Body of pancreas (tissue), 4 donors: ENCODE data around the gene PES1. TPM values are rescaled to one million over a fixed set of nuclear protein-coding genes. Genes with fewer than 3 reads are reported as not detected.

ENCODE experiments used
- ATAC-seq: fragments of 150-250 bp; one replicate; pipeline ENCODE4 v1.9.1; 2016
- DNase-seq, 4 donors: peaks; one replicate each; pipeline ENCODE4 v3.0.0-alpha.2; 2019
- H3K27ac ChIP-seq, 4 donors: fragments of 200-600 bp; sonication (generic); 1 replicate in 3 of 4; 2 replicates in 1 of 4; pipeline versions ENCODE4 v1.5.1 to v1.6.1; 2016 to 2019; ENCODE audit warnings: mild to moderate bottlenecking in 1 of 4, mixed read lengths in 1 of 4, moderate library complexity in 1 of 4
- H3K27me3 ChIP-seq, 2 donors: fragments of 200-600 bp; sonication (generic); one replicate each; pipeline ENCODE4 v1.6.0; 2016; ENCODE audit warnings: mild to moderate bottlenecking in 1 of 2
- H3K36me3 ChIP-seq, 2 donors: fragments of 200-600 bp; sonication (generic); replicated peaks in 1 of 2; 2 replicates each; pipeline ENCODE4 v1.5.1; 2016; ENCODE audit warnings: low read depth in 2 of 2; ENCODE audit not compliant: insufficient read depth in 1 of 2
- H3K4me1 ChIP-seq: fragments of 200-600 bp; sonication (generic); one replicate; pipeline ENCODE4 v1.6.0; 2016
- H3K4me3 ChIP-seq, 2 donors: fragments of 200-600 bp; sonication (generic); 1 replicate in 1 of 2; 2 replicates in 1 of 2; pipeline ENCODE4 v1.5.1; 2016 to 2019
- H3K9me3 ChIP-seq, 3 donors: fragments of 200-600 bp; sonication (generic); 1 replicate in 2 of 3; 2 replicates in 1 of 3; pipeline ENCODE4 v1.5.1; 2016
- POLR2A ChIP-seq, 3 donors: fragments of 450-650 bp; IDR thresholded peaks; one replicate each; pipeline ENCODE4 v1.6.1; 2016; ENCODE audit warnings: antibody characterized with exemption in 3 of 3, mild to moderate bottlenecking in 2 of 3
- WGBS, 2 donors: methylation state at CpG; one replicate each; pipeline ENCODE4 v1.1.5; 2017; 5-methylcytosine and 5-hydroxymethylcytosine counted together
- intact Hi-C: fragments of 100-400 bp; cut with DNase I; formaldehyde crosslinking; loops from one replicate; pipeline ENCODE4 v1.15.1; 2023
- total RNA-seq, 2 donors: library from RNA; depleted of rRNA; stranded (reverse); fragments of >200 nt; gene quantifications; one replicate each; pipeline ENCODE4 v1.1.0, GENCODE V29; 2016
- TF ChIP-seq, protein P1 (sequence below), 7 experiments: fragments of 450-650 bp in 4 of 7; fragments of 200-600 bp in 3 of 7; sonication (generic) in 3 of 7; IDR thresholded peaks; one replicate each; pipeline ENCODE4 v1.5.1; 2016 to 2019; ENCODE audit warnings: antibody characterized with exemption in 7 of 7

Gene PES1
- total RNA-seq, 2 donors from 2014 or later: 45.5 to 50.1 TPM

DNA sequence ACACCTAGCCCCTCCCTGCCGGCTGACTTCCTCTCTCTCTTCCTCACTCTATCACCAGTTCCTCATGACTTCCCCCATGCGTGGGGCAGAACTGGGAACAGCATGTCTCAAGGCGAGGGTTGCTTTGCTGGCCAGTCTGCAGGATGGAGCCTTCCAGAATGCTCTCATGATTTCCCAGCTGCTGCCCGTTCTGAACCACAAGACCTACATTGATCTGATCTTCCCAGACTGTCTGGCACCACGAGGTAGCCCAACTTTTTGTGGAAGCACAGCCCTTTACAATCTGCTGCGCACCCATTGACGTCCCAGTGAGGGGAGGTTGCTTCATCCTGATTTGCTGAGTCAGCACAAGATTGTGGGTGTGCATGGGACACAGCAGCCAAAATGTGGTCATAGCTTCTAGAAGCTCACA, 23.8 kb upstream of the PES1 start:
- H3K9me3 ChIP-seq: no peaks in the 10 kb centered on the region
- no peaks in the 10 kb centered on the region for H3K36me3 ChIP-seq
- ATAC-seq (no peak), DNase-seq (peak in 1 of 4 donors; percentile 63)
- H3K27me3 ChIP-seq: no peaks in the 10 kb centered on the region
- WGBS, 2 donors: 74 to 86% methylated on average over 4 to 7 of the region's 7 CpGs
- intact Hi-C loops: no loop called here
- no peak overlapping the region for H3K4me3 ChIP-seq
- no peaks in the 10 kb centered on the region for H3K4me1 ChIP-seq
- TF ChIP-seq, protein P1, sequence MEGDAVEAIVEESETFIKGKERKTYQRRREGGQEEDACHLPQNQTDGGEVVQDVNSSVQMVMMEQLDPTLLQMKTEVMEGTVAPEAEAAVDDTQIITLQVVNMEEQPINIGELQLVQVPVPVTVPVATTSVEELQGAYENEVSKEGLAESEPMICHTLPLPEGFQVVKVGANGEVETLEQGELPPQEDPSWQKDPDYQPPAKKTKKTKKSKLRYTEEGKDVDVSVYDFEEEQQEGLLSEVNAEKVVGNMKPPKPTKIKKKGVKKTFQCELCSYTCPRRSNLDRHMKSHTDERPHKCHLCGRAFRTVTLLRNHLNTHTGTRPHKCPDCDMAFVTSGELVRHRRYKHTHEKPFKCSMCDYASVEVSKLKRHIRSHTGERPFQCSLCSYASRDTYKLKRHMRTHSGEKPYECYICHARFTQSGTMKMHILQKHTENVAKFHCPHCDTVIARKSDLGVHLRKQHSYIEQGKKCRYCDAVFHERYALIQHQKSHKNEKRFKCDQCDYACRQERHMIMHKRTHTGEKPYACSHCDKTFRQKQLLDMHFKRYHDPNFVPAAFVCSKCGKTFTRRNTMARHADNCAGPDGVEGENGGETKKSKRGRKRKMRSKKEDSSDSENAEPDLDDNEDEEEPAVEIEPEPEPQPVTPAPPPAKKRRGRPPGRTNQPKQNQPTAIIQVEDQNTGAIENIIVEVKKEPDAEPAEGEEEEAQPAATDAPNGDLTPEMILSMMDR (IDR thresholded peaks at IDR 0.05): no peak
- no peak for TF ChIP-seq POLR2A (IDR thresholded peaks at IDR 0.05)
- no peak overlapping the region for H3K27ac ChIP-seq

DNA sequence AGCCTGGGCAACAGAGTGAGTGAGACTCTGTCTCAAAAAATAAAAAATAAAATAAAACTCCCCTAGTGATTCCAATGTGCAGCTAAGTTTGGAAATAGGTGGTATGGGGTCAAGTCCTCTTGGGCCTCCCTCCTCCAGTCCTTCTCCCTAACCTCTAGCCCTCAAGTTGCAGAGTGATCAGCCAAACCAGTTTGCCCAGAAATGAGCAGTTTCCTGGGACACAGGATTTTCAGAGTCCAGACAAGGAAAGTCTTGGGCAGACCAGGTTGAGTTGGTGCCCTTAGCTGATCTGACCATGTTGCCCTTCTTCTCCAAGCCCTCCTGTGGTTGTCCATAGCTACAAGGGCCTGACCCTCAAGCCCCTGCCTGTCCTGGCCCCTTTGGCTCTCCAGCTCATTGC, 23.2 kb upstream of the PES1 start:
- H3K36me3 ChIP-seq: no peaks in the 10 kb centered on the region
- H3K27me3 ChIP-seq: no peaks in the 10 kb centered on the region
- intact Hi-C loops: no loop called here
- no peak for TF ChIP-seq POLR2A (IDR thresholded peaks at IDR 0.05)
- TF ChIP-seq, protein P1 (IDR thresholded peaks at IDR 0.05): no peak
- no peak overlapping the region for H3K27ac ChIP-seq
- no peaks in the 10 kb centered on the region for H3K4me1 ChIP-seq
- DNase-seq (no peak), ATAC-seq (no peak)
- H3K9me3 ChIP-seq: no peaks in the 10 kb centered on the region
- H3K4me3 ChIP-seq: no peak overlapping the region

DNA sequence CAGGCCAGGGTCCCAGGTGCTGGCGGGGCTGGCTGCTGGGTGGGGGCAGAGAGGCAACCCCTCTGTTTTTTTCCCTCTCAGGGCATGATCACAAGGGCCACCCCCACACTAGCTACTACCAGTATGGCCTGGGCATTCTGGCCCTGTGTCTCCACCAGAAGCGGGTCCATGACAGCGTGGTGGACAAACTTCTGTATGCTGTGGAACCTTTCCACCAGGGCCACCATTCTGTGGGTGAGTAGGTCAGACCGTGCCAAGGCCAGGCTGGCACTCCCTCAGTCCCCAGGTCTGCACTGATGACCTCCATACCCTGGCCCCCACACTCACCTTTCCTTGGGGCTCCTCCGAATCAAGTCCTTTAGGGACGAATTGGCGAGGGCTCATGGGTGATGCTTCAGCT, 22.6 kb upstream of the PES1 start:
- WGBS, 2 donors: 90 to 95% methylated on average over 7 of the region's 7 CpGs
- no peak overlapping the region for H3K4me3 ChIP-seq
- TF ChIP-seq, protein P1 (IDR thresholded peaks at IDR 0.05): no peak
- no peak for TF ChIP-seq POLR2A (IDR thresholded peaks at IDR 0.05)
- no peaks in the 10 kb centered on the region for H3K27me3 ChIP-seq
- no peak overlapping the region for H3K27ac ChIP-seq
- DNase-seq (no peak), ATAC-seq (no peak)
- H3K4me1 ChIP-seq: no peaks in the 10 kb centered on the region
- intact Hi-C loops: no loop called here
- no peaks in the 10 kb centered on the region for H3K9me3 ChIP-seq
- no peaks in the 10 kb centered on the region for H3K36me3 ChIP-seq

DNA sequence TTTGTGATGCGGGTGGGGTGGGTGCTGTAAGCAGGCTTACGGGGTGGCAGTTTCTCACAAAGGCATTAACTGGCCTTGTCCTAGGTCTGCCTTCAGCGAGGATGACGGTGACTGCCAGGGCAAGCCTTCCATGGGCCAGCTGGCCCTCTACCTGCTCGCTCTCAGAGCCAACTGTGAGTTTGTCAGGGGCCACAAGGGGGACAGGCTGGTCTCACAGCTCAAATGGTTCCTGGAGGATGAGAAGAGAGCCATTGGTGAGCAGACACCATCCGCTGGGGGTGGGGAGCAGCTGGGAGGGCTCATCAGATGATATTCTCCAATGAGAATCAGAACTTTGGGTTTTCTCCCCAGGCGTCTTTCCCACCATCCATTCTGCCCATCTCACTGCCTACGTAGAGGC, 21.1 kb upstream of the PES1 start:
- Histone ChIP-seq H3K9me3 (no peaks in the 10 kb centered on the region), H3K4me3 (no peak overlapping the region), H3K4me1 (peaks cover 3% of the 10 kb centered on the region), H3K27me3 (no peaks in the 10 kb centered on the region), H3K36me3 (no peaks in the 10 kb centered on the region), H3K27ac (no peak overlapping the region)
- no peak for ATAC-seq
- WGBS, 2 donors: 92 to 93% methylated on average over 8 of the region's 8 CpGs
- intact Hi-C loops: no loop called here
- no peak for DNase-seq
- TF ChIP-seq, protein P1 (IDR thresholded peaks at IDR 0.05): no peak
- TF ChIP-seq POLR2A (IDR thresholded peaks at IDR 0.05): no peak

DNA sequence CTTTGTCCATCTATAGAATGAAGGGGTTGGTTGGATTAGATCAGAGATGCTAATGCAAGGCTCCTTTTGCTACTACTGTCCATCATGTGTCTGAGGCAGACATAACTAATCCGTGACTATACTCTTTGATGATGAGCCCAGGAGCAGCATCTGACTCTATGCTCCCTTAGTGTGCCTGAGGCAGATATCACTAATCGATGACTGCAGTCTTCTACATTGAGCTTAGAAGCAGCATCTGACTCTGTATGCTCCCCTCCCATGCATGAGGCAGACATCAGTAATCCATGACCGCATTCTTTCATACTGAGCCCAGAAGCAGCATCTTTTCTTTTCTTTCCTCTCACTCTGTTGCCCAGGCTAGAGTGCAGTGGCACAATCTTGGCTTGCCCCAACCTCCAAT, 19.5 kb upstream of the PES1 start:
- 80 to 91% methylated on average over 3 of the region's 3 CpGs for WGBS, 2 donors
- Histone ChIP-seq H3K4me1 (peaks cover 11% of the 10 kb centered on the region), H3K4me3 (no peak overlapping the region), H3K27ac (no peak overlapping the region), H3K27me3 (no peaks in the 10 kb centered on the region), H3K9me3 (no peaks in the 10 kb centered on the region), H3K36me3 (no peaks in the 10 kb centered on the region)
- no peak for ATAC-seq
- DNase-seq: no peak
- TF ChIP-seq, protein P1 (IDR thresholded peaks at IDR 0.05): no peak
- TF ChIP-seq POLR2A (IDR thresholded peaks at IDR 0.05): no peak
- intact Hi-C loops: no loop called here
